MCF 10A (cell line): Measurements from ENCODE around the gene ZNF710. TPM values are rescaled to one million over a fixed set of nuclear protein-coding genes. Genes with fewer than 3 reads are reported as not detected.

Source experiments
- BruUV-seq: library from RNA; stranded (reverse); fragments of 400-500 nt; replicated peaks from 2 replicates; lab custom pipeline; 2021; lab: Mats Ljungman, UMichigan
- CTCF ChIA-PET: fragments of 300-600 bp; sonication (Branson Sonifier 250); formaldehyde crosslinking; extraction: SDS; loops from one replicate; lab custom pipeline; 2021; ENCODE audit warnings: antibody characterized with exemption, inconsistent platforms; lab: Yijun Ruan, JAX
- POLR2A ChIA-PET: fragments of 300-600, 350-650 bp; sonication (Branson Sonifier 250); formaldehyde crosslinking; extraction: SDS; loops from one replicate; lab custom pipeline; 2020; ENCODE audit warnings: antibody characterized with exemption, inconsistent platforms; lab: Yijun Ruan, JAX
- DNase-seq: peaks from one replicate; pipeline ENCODE4 v3.0.0-alpha.2; 2018; ENCODE audit not compliant: unreplicated experiment
- H3K27ac Mint-ChIP-seq: one replicate; pipeline ENCODE4 v1.8.0; 2022; ENCODE audit warnings: mild to moderate bottlenecking, low read depth, mixed read lengths; ENCODE audit not compliant: unreplicated experiment
- H3K27me3 Mint-ChIP-seq: one replicate; pipeline ENCODE4 v1.8.0; 2022; ENCODE audit warnings: mixed read lengths; ENCODE audit not compliant: insufficient read depth, unreplicated experiment
- H3K36me3 Mint-ChIP-seq: one replicate; pipeline ENCODE4 v1.8.0; 2022; ENCODE audit warnings: mild to moderate bottlenecking, moderate library complexity, mixed read lengths; ENCODE audit not compliant: insufficient read depth, unreplicated experiment
- H3K4me1 Mint-ChIP-seq: one replicate; pipeline ENCODE4 v1.8.0; 2022; ENCODE audit warnings: mixed read lengths; ENCODE audit not compliant: insufficient read depth, unreplicated experiment
- H3K4me3 Mint-ChIP-seq: one replicate; pipeline ENCODE4 v1.8.0; 2022; ENCODE audit warnings: mild to moderate bottlenecking, moderate library complexity, mixed read lengths; ENCODE audit not compliant: unreplicated experiment
- H3K9me3 Mint-ChIP-seq: one replicate; pipeline ENCODE4 v1.8.0; 2022; ENCODE audit warnings: mixed read lengths; ENCODE audit not compliant: unreplicated experiment
- intact Hi-C: fragments of 100-400 bp; cut with micrococcal nuclease; formaldehyde crosslinking; loops from 2 replicates; pipeline ENCODE4 v1.14.1; 2022
- total RNA-seq: library from RNA; stranded (reverse); gene quantifications from 2 replicates; pipeline ENCODE4 v1.2.3, GENCODE V29; 2022
- TF ChIP-seq, protein P1 (sequence below): fragments of 200-600 bp; IDR thresholded peaks from one replicate; pipeline ENCODE4 v1.8.0; 2022; ENCODE audit warnings: antibody characterized with exemption, mild to moderate bottlenecking; ENCODE audit not compliant: unreplicated experiment

Gene ZNF710
- total RNA-seq, 1 experiment from 2014 or later: 27.3 TPM

DNA sequence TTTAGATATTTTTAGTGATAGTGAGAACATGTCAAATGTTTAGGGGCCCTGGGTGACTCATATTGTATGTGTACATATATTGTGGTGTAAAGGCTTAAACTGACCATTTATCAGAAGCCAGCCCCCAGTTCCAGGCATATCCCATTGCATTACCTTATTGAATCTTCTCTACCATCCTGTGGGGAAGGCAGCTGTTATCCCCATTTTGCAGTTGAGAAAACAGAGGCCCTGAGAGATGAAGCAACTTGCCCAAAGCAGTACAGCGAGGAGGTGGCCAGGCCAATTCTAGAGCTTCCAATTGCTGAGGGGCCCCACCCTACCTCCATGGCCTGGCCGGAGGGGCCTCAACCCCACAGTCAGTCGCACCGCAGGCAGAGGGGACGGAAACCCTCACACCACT, 47.9 kb downstream of the ZNF710 start:
- Mint-ChIP-seq H3K4me1 (peaks cover 22% of the 10 kb centered on the region), H3K27ac (no peak overlapping the region), H3K9me3 (no peaks in the 10 kb centered on the region), H3K36me3 (peaks cover 20% of the 10 kb centered on the region), H3K27me3 (no peaks in the 10 kb centered on the region), H3K4me3 (no peak overlapping the region)
- ChIA-PET POLR2A (interaction anchor here (1.0 to 1.2 kb wide), 2 partner anchors 13 to 32 kb away, joined by 4 to 5 read pairs; no protein-coding TSS in a partner anchor), CTCF (interaction anchor here (1.1 kb wide), 1 partner anchor 151 kb away, joined by 3 read pairs; no protein-coding TSS in a partner anchor)
- TF ChIP-seq, protein P1, sequence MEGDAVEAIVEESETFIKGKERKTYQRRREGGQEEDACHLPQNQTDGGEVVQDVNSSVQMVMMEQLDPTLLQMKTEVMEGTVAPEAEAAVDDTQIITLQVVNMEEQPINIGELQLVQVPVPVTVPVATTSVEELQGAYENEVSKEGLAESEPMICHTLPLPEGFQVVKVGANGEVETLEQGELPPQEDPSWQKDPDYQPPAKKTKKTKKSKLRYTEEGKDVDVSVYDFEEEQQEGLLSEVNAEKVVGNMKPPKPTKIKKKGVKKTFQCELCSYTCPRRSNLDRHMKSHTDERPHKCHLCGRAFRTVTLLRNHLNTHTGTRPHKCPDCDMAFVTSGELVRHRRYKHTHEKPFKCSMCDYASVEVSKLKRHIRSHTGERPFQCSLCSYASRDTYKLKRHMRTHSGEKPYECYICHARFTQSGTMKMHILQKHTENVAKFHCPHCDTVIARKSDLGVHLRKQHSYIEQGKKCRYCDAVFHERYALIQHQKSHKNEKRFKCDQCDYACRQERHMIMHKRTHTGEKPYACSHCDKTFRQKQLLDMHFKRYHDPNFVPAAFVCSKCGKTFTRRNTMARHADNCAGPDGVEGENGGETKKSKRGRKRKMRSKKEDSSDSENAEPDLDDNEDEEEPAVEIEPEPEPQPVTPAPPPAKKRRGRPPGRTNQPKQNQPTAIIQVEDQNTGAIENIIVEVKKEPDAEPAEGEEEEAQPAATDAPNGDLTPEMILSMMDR: no peak
- intact Hi-C loops: no loop called here
- no TSS peak for BruUV-seq
- no peak for DNase-seq

DNA sequence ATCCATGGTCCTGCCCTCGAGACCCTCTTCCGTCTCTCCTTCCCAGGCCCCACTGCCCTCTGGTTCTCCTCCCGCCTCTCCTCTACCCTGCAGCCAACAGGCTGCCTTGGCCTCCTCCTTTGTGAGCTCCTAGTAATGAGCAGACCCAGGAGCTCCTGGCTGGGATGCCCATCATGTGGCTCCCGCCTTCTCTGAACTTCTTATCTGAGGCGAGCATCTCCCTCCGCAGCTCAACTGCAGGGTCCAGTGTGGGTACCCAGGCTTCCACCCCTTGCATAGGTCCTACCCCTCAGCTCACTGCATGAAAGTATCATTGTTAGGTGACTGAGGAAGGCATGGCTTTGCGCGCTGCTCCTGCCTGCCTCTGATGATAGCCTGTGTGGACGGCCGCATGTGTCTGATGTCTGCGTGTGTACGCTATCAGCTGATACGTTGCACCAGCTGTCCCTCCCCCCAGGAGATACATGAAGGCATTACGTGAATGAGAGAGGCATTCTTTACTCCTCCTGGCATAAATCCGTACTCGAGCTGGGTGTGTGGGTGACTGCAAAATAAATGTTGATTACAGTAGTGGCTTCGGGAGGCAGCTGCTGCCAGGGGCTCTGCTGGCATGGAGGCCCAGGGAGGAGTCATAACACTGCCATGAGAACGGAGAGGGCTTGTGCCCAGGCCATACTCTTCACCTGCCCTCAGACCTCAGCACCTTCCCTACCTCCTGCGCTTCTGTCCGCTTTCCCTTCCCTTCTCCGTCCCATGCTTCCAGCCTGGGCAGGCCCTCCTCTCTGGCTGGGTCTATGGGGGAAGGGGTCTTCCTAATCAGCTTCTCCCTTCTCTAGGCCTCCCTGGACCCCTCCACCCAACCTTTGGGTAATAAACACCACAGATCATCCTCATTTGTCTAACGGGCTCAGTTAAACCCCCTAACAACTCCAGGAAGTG, 48.8 kb downstream of the ZNF710 start:
- H3K27ac Mint-ChIP-seq: peak overlapping the region; percentile 44

DNA sequence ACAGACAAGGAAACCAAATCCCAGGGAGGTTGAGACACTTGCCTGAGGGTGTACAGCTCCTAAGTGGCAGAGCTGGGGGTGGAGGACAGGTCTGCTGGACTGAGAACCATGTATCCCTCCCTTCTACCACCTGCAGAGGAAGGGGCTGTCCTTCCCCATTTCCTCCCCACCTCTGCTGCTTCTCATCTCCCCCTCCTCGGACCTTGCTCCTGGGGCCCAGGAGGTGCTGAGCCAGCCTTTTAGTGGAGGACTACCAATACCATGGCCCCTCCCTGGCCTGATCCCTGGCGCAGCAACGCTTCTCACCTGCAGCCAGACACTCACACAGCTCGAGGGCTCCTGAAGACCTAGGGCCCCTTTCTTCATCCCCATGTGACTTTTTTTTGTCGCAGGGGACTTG, 50.8 kb downstream of the ZNF710 start:
- no TSS peak for BruUV-seq
- H3K27ac Mint-ChIP-seq: no peak overlapping the region
- TF ChIP-seq, protein P1: no peak
- intact Hi-C loops: no loop called here
- no peaks in the 10 kb centered on the region for H3K9me3 Mint-ChIP-seq
- H3K4me1 Mint-ChIP-seq: peaks cover 6% of the 10 kb centered on the region
- H3K4me3 Mint-ChIP-seq: no peak overlapping the region
- no peak for DNase-seq
- peaks cover 14% of the 10 kb centered on the region for H3K36me3 Mint-ChIP-seq
- H3K27me3 Mint-ChIP-seq: no peaks in the 10 kb centered on the region
- CTCF ChIA-PET: no interaction called here
- POLR2A ChIA-PET: interaction anchor here (1.0 kb wide), 1 partner anchor 24 kb away, joined by 3 read pairs; no protein-coding TSS in a partner anchor

More for the DNA sequence above, 48.8 kb downstream of the ZNF710 start:
- Mint-ChIP-seq H3K36me3 (peaks cover 20% of the 10 kb centered on the region), H3K4me1 (peaks cover 22% of the 10 kb centered on the region), H3K27me3 (no peaks in the 10 kb centered on the region), H3K9me3 (no peaks in the 10 kb centered on the region), H3K4me3 (no peak overlapping the region)
- TF ChIP-seq, protein P1: no peak
- ChIA-PET CTCF (interaction anchor here (0.6 to 1.0 kb wide), 2 partner anchors 151 to 173 kb away, joined by 3 to 5 read pairs; no protein-coding TSS in a partner anchor), POLR2A (interaction anchor here (1.0 to 1.2 kb wide), 3 partner anchors 12 to 33 kb away, joined by 4 to 5 read pairs (median 5); no protein-coding TSS in a partner anchor)
- DNase-seq: no peak
- intact Hi-C loops: no loop called here
- no TSS peak for BruUV-seq
